Psoas muscle (tissue), 8 donors: ENCODE measurements around the gene MGP. TPM values are rescaled to one million over a fixed set of nuclear protein-coding genes. Genes with fewer than 3 reads are reported as not detected.

Experiments
- ATAC-seq, 4 donors: fragments of 200-7000 bp; cut with Tn5 transposase; one replicate each; pipeline ENCODE4 v1.9.1; 2020; ENCODE audit warnings: moderate library complexity in 3 of 4, mild to moderate bottlenecking in 2 of 4
- DNase-seq, 2 donors: peaks; one replicate each; pipeline ENCODE4 v3.0.0-alpha.2; 2020
- H3K27ac ChIP-seq: fragments of 200-600 bp; one replicate; pipeline ENCODE4 v1.8.0; 2022
- H3K27me3 ChIP-seq, 3 donors: fragments of 200-600 bp in 1 of 3; one replicate each; pipeline versions ENCODE4 v1.6.1 to v1.8.0; 2013 to 2022; ENCODE audit warnings: low read length in 2 of 3, mild to moderate bottlenecking in 2 of 3, moderate library complexity in 1 of 3; ENCODE audit not compliant: insufficient read depth in 3 of 3
- H3K36me3 ChIP-seq, 2 donors: fragments of 200-600 bp in 1 of 2; one replicate each; pipeline versions ENCODE4 v1.6.1 to v1.8.0; 2013 to 2022; ENCODE audit warnings: low read depth in 1 of 2, mild to moderate bottlenecking in 1 of 2, moderate library complexity in 1 of 2; ENCODE audit not compliant: insufficient read depth in 1 of 2
- H3K4me1 ChIP-seq: fragments of 200-600 bp; one replicate; pipeline ENCODE4 v1.8.0; 2022
- H3K4me3 ChIP-seq: fragments of 200-600 bp; one replicate; pipeline ENCODE4 v1.8.0; 2022; ENCODE audit warnings: mild to moderate bottlenecking
- H3K9me3 ChIP-seq: fragments of 200-600 bp; one replicate; pipeline ENCODE4 v1.8.0; 2022
- WGBS, 3 donors: extraction: QIAGEN DNeasy Blood & Tissue Kit; methylation state at CpG; one replicate each; pipeline versions ENCODE4 v1.1.6 to v1.1.7; 2013; 5-methylcytosine and 5-hydroxymethylcytosine counted together
- intact Hi-C, 2 donors: fragments of 100-400 bp; cut with DNase I; formaldehyde crosslinking; loops; one replicate each; pipeline versions ENCODE4 v1.11.0 to v1.14.2; 2022
- polyA plus RNA-seq, 3 donors: library from polyadenylated mRNA; stranded (reverse); fragments of 200-250 nt; gene quantifications; one replicate each; pipeline ENCODE4 v1.2.3, GENCODE V29; 2013
- total RNA-seq, 4 donors: library from RNA; stranded (reverse); fragmentation: NEBNext Ultra II Directional in 2 of 4; extraction: Animal tissue kit (Norgen Biotek cat#: 25700) in 2 of 4; gene quantifications; one replicate each; pipeline versions ENCODE4 v1.2.1 to v1.2.4, GENCODE V29; 2021 to 2023
- TF ChIP-seq, protein P1 (sequence below): fragments of 200-600 bp; IDR thresholded peaks from one replicate; pipeline ENCODE4 v1.8.0; 2022; ENCODE audit warnings: antibody characterized with exemption
- donor health status: healthy with polysubstance abuse.
- donor health status: DM: no; HTN: no; CAD: no; lungs with moderate emphysema.
- donor health status: Bipolar disorder and iron deficiency.
- donor health status: healthy.
- donor health status: DM: yes; HTN: yes; CAD: no.
- donor health status: DM: no; HTN: no; CAD: no.
- donor health status: DM: no; HTN: no; CAD: no.
- donor health status: DM: yes; HTN: yes; CAD: no.

MGP gene
- total and polyA plus RNA-seq, 7 donors, result 57.3 to 159 (median 79.1) TPM

DNA sequence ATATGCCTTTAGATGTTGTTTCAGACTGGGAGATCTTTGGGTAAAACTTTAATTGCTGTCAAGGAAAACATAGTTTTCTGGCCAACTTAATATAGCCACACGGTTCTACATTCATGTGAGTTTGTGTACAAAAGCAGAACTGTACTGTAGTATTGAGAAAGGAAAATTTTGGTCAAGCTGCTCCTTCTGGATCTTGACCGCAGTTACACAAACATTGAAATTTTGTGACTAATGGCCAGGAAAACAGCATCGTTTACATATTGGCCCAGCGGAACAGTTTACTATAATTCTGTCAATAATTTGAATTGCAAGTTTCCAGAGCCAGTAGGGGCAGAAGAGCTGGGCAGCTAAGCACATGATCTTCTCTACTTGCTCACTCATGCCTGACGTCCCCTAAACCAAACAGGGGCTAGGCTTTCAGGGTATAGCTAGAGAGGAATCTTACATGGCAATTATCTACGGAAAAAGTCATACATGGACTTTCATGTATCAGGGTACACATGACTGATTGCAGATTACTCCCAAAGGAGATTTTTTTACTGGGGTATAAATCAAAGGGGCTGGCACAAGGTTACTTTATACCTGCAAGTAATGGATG lies 31.0 kb downstream of the MGP start:
- no peaks in the 10 kb centered on the region for H3K36me3 ChIP-seq
- no peaks in the 10 kb centered on the region for H3K27me3 ChIP-seq
- no peak for DNase-seq
- H3K27ac ChIP-seq, result no peak overlapping the region
- 49 to 69% (median 55%) methylated on average over 6 of the region's 6 CpGs for WGBS, 3 donors
- H3K4me3 ChIP-seq, result no peak overlapping the region
- intact Hi-C loops, result no loop called here
- H3K9me3 ChIP-seq, result peaks cover 14% of the 10 kb centered on the region
- TF ChIP-seq, protein P1, sequence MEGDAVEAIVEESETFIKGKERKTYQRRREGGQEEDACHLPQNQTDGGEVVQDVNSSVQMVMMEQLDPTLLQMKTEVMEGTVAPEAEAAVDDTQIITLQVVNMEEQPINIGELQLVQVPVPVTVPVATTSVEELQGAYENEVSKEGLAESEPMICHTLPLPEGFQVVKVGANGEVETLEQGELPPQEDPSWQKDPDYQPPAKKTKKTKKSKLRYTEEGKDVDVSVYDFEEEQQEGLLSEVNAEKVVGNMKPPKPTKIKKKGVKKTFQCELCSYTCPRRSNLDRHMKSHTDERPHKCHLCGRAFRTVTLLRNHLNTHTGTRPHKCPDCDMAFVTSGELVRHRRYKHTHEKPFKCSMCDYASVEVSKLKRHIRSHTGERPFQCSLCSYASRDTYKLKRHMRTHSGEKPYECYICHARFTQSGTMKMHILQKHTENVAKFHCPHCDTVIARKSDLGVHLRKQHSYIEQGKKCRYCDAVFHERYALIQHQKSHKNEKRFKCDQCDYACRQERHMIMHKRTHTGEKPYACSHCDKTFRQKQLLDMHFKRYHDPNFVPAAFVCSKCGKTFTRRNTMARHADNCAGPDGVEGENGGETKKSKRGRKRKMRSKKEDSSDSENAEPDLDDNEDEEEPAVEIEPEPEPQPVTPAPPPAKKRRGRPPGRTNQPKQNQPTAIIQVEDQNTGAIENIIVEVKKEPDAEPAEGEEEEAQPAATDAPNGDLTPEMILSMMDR, result no peak
- no peaks in the 10 kb centered on the region for H3K4me1 ChIP-seq
- ATAC-seq, result no peak

DNA sequence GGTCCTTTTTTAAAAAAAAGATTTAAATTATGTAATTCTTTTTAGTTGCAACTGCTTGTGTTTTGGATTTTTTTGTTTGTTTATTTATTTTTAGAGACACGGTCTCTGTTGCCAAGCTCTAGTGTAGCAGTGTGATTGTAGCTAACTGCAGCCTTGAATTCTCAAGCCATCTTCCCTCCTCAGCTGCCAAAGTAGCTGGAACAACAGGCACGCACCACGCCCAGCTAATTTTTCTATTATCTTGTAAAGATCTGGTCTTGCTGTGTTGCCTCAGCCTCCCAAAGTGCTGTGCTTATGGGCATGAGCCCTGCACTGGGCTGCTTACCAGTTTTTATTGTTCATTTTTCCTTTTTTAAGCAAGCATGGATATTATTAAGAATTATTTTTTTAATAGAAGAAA lies 31.7 kb downstream of the MGP start:
- no peak overlapping the region for H3K4me3 ChIP-seq
- TF ChIP-seq, protein P1, result no peak
- intact Hi-C loops, result no loop called here
- no peak for ATAC-seq
- no peak for DNase-seq
- peaks cover 8% of the 10 kb centered on the region for H3K9me3 ChIP-seq
- WGBS, 3 donors, result 13 to 34% (median 15%) methylated on average over 3 of the region's 3 CpGs
- no peak overlapping the region for H3K27ac ChIP-seq
- H3K27me3 ChIP-seq, result no peaks in the 10 kb centered on the region
- H3K36me3 ChIP-seq, result no peaks in the 10 kb centered on the region
- no peaks in the 10 kb centered on the region for H3K4me1 ChIP-seq

DNA sequence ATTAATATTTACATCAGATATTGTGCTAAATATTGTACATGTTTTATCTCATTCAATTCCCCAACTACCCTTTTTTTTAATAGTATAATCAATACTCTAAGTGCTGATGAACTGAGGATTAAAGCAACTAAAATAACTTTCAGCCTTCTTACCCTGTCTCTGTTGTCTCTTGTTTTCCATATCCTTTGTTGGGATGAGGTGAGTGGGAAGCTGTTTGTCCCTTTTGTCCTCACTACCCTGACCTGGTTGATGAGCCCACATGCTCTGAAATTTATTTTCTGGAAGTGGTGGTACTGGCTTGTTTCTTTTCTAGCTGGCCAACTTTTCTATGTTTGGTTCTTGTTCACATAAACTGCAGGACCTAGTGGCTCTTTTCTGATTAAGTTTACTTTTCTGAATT lies 32.8 kb downstream of the MGP start:
- H3K36me3 ChIP-seq, result no peaks in the 10 kb centered on the region
- TF ChIP-seq, protein P1, result no peak
- no peaks in the 10 kb centered on the region for H3K27me3 ChIP-seq
- H3K4me1 ChIP-seq, result no peaks in the 10 kb centered on the region
- H3K9me3 ChIP-seq, result no peaks in the 10 kb centered on the region
- DNase-seq (no peak), ATAC-seq (no peak)
- intact Hi-C loops, result no loop called here
- H3K27ac ChIP-seq, result no peak overlapping the region
- no peak overlapping the region for H3K4me3 ChIP-seq

DNA sequence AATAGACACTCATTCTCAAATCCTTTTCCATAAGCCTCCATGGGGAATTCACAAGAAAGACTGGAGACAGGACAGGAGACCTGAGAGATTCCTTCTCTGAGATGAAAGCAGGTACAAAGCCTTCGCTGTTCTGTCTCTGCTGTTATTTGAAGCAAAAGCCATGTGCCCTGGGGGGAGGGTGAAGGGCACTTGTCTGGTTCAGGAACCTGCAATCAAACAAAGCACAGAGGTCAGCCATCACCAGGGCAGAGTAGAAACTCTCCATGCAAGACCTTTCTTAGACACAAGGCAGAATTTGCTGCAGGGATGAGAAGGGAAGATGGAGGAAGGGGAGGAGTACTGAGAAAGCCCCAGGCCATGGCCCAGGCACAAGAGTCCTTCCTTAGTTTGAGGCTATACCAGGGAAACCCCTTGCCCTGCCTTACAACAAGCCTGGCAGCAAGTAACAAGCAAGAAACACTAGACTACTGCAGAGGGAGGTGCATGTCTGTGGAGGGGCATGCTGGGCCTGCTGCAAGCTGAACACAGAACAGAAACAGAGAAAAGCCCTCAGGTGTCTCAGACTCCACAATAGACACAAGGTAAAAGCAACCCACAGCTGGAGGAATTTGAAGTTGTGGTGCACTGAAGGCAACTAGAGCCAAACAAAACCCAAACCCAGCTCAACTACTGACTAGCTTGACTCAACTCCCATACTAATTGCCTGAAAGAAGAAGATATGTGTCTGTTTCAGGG lies 34.6 kb downstream of the MGP start:
- intact Hi-C loops, result no loop called here
- no peaks in the 10 kb centered on the region for H3K27me3 ChIP-seq
- no peak overlapping the region for H3K4me3 ChIP-seq
- peaks cover 8% of the 10 kb centered on the region for H3K4me1 ChIP-seq
- H3K9me3 ChIP-seq, result no peaks in the 10 kb centered on the region
- no peaks in the 10 kb centered on the region for H3K36me3 ChIP-seq
- TF ChIP-seq, protein P1, result no peak
- DNase-seq (no peak), ATAC-seq (no peak)
- no peak overlapping the region for H3K27ac ChIP-seq
- WGBS, 3 donors, result 0 to 98% (median 95%) methylated on average over 1 of the region's 1 CpG
